Uterus (tissue), 4 donors: ENCODE results near the gene FKBP4. TPM values are rescaled to one million over a fixed set of nuclear protein-coding genes. Genes with fewer than 3 reads are reported as not detected.

Experiments
- DNase-seq, 2 donors: peaks; one replicate each; pipeline ENCODE4 v3.0.0-alpha.2; 2019 to 2020
- H3K27ac ChIP-seq, 2 donors: fragments of 200-600 bp; sonication (generic); 1 replicate in 1 of 2; 2 replicates in 1 of 2; pipeline ENCODE4 v1.5.1; 2016 to 2018
- H3K27me3 ChIP-seq, 2 donors: fragments of 200-600 bp; sonication (generic); one replicate each; pipeline ENCODE4 v1.5.1; 2018 to 2019; ENCODE audit warnings: control low read depth in 1 of 2
- H3K36me3 ChIP-seq, 2 donors: fragments of 200-600 bp; sonication (generic); one replicate each; pipeline ENCODE4 v1.5.1; 2019; ENCODE audit warnings: control low read depth in 1 of 2
- H3K4me1 ChIP-seq, 2 donors: fragments of 200-600 bp; sonication (generic); one replicate each; pipeline ENCODE4 v1.5.1; 2018 to 2019; ENCODE audit warnings: control low read depth in 1 of 2
- H3K4me3 ChIP-seq, 2 donors: fragments of 200-600 bp; sonication (generic); 1 replicate in 1 of 2; 2 replicates in 1 of 2; pipeline ENCODE4 v1.5.1; 2018 to 2019; ENCODE audit warnings: mild to moderate bottlenecking in 1 of 2
- H3K9me3 ChIP-seq, 2 donors: fragments of 200-600 bp; sonication (generic); one replicate each; pipeline ENCODE4 v1.5.1; 2019; ENCODE audit warnings: control low read depth in 1 of 2
- POLR2A ChIP-seq, 2 donors: fragments of 450-650 bp; IDR thresholded peaks; one replicate each; pipeline ENCODE4 v1.6.1; 2016; ENCODE audit warnings: antibody characterized with exemption in 2 of 2, mild to moderate bottlenecking in 1 of 2, moderate library complexity in 1 of 2
- intact Hi-C: fragments of 100-400 bp; cut with DNase I; formaldehyde crosslinking; loops from one replicate; pipeline ENCODE4 v1.15.1; 2023; ENCODE audit warnings: low total_unique reads
- total RNA-seq, 4 donors: library from RNA; depleted of rRNA in 3 of 4; stranded (reverse); fragments of >200 nt in 3 of 4; gene quantifications; one replicate each; pipeline versions ENCODE4 v1.1.0 to v1.2.4, GENCODE V29; 2014 to 2023
- TF ChIP-seq, protein P1 (sequence below), 4 experiments: fragments of 200-600 bp in 2 of 4; fragments of 450-650 bp in 2 of 4; sonication (generic) in 2 of 4; IDR thresholded peaks; one replicate each; pipeline ENCODE4 v1.5.1; 2016 to 2019; ENCODE audit warnings: antibody characterized with exemption in 4 of 4, mild to moderate bottlenecking in 2 of 4, moderate library complexity in 1 of 4
- donor health status: DM: yes; HTN: yes; CAD: no.

FKBP4 gene, protein sequence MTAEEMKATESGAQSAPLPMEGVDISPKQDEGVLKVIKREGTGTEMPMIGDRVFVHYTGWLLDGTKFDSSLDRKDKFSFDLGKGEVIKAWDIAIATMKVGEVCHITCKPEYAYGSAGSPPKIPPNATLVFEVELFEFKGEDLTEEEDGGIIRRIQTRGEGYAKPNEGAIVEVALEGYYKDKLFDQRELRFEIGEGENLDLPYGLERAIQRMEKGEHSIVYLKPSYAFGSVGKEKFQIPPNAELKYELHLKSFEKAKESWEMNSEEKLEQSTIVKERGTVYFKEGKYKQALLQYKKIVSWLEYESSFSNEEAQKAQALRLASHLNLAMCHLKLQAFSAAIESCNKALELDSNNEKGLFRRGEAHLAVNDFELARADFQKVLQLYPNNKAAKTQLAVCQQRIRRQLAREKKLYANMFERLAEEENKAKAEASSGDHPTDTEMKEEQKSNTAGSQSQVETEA
- 10 to 100 TPM in 3 of 4 donors, 1 to 10 TPM in 1; 8.5 to 59.0 (median 36.7) TPM for total RNA-seq

DNA sequence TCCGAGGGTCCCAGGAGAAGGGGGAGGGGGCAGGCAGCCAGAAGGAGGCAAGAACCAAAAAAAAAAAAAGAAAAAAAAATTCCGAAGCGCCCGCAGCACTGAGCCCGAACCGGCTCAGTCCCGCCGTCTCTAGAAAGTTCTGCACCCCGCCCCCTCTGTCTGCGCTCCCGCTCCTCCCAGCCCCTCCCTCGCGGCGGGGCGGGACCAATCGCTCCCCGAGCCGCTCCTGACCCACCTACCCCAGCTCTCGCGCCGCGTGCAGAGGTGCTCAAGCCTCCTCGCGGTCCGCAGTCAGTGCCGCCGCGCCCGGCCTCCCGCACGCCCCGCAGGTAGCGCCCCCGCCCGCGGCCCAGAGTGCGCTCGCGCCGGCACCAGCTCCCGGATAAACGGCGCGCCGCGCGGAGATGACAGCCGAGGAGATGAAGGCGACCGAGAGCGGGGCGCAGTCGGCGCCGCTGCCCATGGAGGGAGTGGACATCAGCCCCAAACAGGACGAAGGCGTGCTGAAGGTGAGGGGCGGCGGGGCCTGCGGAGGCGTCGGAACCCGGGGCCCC, at the start of gene FKBP4:
FKBP4 (plus strand) TSS at position 235 of the 554 bp plus-strand sequence; CDS start at position 405, 170 bp downstream.
- peak; percentile 91 to 92 for DNase-seq
- Histone ChIP-seq H3K9me3 (no peaks in the 10 kb centered on the region), H3K27ac (peak within 1 kb of the TSS; percentile 86 to 94), H3K36me3 (no peaks in the 10 kb centered on the region), H3K4me3 (peak within 1 kb of the TSS; percentile 58 to 87), H3K4me1 (peaks cover 0 to 5% of the 10 kb centered on the region in 2 donors), H3K27me3 (no peaks in the 10 kb centered on the region)
- intact Hi-C loops: no loop called here
- TF ChIP-seq POLR2A (IDR thresholded peaks at IDR 0.05): peak; percentile 89 to 94
- TF ChIP-seq, protein P1, sequence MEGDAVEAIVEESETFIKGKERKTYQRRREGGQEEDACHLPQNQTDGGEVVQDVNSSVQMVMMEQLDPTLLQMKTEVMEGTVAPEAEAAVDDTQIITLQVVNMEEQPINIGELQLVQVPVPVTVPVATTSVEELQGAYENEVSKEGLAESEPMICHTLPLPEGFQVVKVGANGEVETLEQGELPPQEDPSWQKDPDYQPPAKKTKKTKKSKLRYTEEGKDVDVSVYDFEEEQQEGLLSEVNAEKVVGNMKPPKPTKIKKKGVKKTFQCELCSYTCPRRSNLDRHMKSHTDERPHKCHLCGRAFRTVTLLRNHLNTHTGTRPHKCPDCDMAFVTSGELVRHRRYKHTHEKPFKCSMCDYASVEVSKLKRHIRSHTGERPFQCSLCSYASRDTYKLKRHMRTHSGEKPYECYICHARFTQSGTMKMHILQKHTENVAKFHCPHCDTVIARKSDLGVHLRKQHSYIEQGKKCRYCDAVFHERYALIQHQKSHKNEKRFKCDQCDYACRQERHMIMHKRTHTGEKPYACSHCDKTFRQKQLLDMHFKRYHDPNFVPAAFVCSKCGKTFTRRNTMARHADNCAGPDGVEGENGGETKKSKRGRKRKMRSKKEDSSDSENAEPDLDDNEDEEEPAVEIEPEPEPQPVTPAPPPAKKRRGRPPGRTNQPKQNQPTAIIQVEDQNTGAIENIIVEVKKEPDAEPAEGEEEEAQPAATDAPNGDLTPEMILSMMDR (IDR thresholded peaks at IDR 0.05): no peak

DNA sequence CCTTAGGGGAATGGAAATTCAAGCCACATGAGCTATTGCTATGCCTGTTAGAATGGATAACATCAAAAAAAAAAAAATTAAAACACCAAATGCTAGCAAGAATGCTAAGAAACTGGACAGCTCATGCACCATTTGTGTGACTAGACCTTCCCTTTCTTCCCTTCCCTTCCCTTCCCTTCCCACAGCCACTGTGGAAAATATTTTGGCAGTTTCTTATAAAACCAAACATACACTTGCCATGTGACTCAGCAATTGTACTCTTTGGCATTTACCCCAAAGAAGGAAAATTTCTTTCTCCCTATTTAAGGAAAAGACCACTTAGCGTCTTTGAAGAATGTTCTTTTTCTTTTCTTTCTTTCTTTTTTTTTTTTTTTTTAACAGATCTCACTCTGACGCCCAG, 49.1 kb upstream of the FKBP4 start:
- H3K4me3 ChIP-seq: no peak overlapping the region
- H3K27ac ChIP-seq: no peak overlapping the region
- no peaks in the 10 kb centered on the region for H3K36me3 ChIP-seq
- no peaks in the 10 kb centered on the region for H3K27me3 ChIP-seq
- H3K9me3 ChIP-seq: no peaks in the 10 kb centered on the region
- DNase-seq: no peak
- intact Hi-C loops: no loop called here
- TF ChIP-seq POLR2A (IDR thresholded peaks at IDR 0.05): no peak
- TF ChIP-seq, protein P1 (IDR thresholded peaks at IDR 0.05): no peak
- no peaks in the 10 kb centered on the region for H3K4me1 ChIP-seq

DNA sequence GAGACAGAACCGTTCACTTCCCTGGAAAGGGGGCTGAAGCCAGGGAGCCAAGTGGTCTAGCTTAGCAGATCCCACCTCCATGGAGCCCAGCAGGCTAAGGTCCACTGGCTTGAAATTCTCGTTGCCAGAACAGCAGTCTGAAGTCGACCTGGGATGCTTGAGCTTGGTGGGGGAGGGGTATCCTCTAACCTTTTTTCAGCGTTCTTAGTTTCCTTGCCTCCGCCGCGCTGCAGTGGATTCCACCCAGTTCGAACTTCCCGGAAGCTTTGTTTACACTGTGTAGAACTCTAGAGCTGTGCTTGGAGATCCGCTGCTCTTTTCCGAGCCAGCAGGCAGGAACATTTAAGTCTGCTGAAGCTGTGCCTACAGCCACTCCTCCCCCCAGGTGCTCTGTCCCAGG, 45.2 kb upstream of the FKBP4 start:
- Histone ChIP-seq H3K27ac (no peak overlapping the region), H3K4me3 (no peak overlapping the region), H3K4me1 (no peaks in the 10 kb centered on the region), H3K36me3 (no peaks in the 10 kb centered on the region), H3K27me3 (no peaks in the 10 kb centered on the region), H3K9me3 (no peaks in the 10 kb centered on the region)
- intact Hi-C loops: no loop called here
- no peak for DNase-seq
- TF ChIP-seq, protein P1 (IDR thresholded peaks at IDR 0.05): no peak
- TF ChIP-seq POLR2A (IDR thresholded peaks at IDR 0.05): no peak

DNA sequence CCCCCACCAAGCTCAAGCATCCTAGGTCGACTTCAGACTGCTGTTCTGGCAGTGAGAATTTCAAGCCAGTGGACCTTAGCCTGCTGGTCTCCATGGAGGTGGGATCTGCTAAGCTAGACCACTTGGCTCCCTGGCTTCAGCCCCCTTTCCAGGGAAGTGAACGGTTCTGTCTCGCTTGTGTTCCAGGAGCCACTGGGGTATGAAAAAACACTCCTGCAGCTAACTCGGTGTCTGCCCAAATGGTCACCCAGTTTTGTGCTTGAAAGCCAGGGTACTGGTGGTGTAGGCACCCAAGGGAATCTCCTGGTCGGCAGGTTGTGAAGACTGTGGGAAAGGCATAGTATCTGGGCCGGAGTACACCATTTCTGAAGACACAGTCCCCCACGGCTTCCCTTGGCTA, 44.6 kb upstream of the FKBP4 start:
- intact Hi-C loops: no loop called here
- Histone ChIP-seq H3K27ac (no peak overlapping the region), H3K4me3 (no peak overlapping the region), H3K36me3 (no peaks in the 10 kb centered on the region), H3K4me1 (no peaks in the 10 kb centered on the region), H3K27me3 (no peaks in the 10 kb centered on the region), H3K9me3 (no peaks in the 10 kb centered on the region)
- no peak for DNase-seq
- TF ChIP-seq, protein P1 (IDR thresholded peaks at IDR 0.05): no peak
- no peak for TF ChIP-seq POLR2A (IDR thresholded peaks at IDR 0.05)

DNA sequence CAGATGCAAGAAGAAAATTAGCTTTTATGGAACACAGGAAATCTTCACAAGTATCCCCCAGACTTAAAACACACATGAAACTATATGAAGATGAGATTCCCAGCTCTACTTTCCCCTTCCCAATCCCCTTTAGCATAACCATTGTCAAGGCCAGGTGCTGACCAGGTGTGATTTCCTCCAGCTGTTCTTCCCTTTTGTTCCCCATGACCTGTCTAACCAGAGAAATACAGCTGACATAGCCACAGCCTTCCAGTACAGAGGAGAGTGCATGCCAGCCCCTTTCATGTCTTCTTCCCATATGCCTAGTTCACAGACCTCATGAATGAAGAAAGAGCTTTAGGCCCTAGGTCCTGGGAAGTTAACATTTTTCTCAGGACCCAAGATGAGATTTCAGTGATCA, 43.5 kb upstream of the FKBP4 start:
- Histone ChIP-seq H3K9me3 (no peaks in the 10 kb centered on the region), H3K4me3 (no peak overlapping the region), H3K4me1 (no peaks in the 10 kb centered on the region), H3K27me3 (no peaks in the 10 kb centered on the region), H3K27ac (no peak overlapping the region), H3K36me3 (no peaks in the 10 kb centered on the region)
- no peak for TF ChIP-seq POLR2A (IDR thresholded peaks at IDR 0.05)
- TF ChIP-seq, protein P1 (IDR thresholded peaks at IDR 0.05): no peak
- no peak for DNase-seq
- intact Hi-C loops: no loop called here
